Measurements from ENCODE around the gene PADI4. TPM values are rescaled to one million over a fixed set of nuclear protein-coding genes. Genes with fewer than 3 reads are reported as not detected.

The PADI4 gene
- total RNA-seq, 1 donor from 2014 or later = 0.41 TPM

- DNase-seq (ENCODE audit: low spot score in 2 of 2) (no peak), FAIRE-seq (no peak)
Observed at GRCh38 chr1:17412093-17412870, 104.3 kb downstream of the PADI4 start.

Small RNA genes within 50 kb of the gene (small RNA-seq; reads per million reads assigned to genes)
- not detected for gene MIR3972

Other genes with a start within 250 kb of the PADI4 start
- 0.41 TPM for gene PADI2, start 188.7 kb upstream of the PADI4 start, total RNA-seq
- not detected for gene PADI1, start 103.1 kb upstream of the PADI4 start, total RNA-seq
- gene PADI3, start 59.1 kb upstream of the PADI4 start, total RNA-seq = not detected
- not detected for gene PADI6, start 64.0 kb downstream of the PADI4 start, total RNA-seq
- 27.7 TPM for gene RCC2, start 131.5 kb downstream of the PADI4 start, total RNA-seq
- gene ARHGEF10L, start 231.5 kb downstream of the PADI4 start, total RNA-seq = 25.7 TPM